Activated CD8-positive, alpha-beta memory T cell treated with anti-CD3 and anti-CD28 coated beads, Interleukin-2, amount 10 ng/mL, durations not matched to agents 7 days and 5 days (primary cell): ENCODE data around the gene IQGAP2. TPM values are rescaled to one million over a fixed set of nuclear protein-coding genes. Genes with fewer than 3 reads are reported as not detected.
A peak's percentile ranks its signal among the peaks of the same experiment; 100 is the strongest.
"Not testable (repeated sequence)": the region's sequence is repeated elsewhere in the genome, so short reads cannot be mapped to it uniquely, and the experiment has no call there.

ENCODE experiments used
- ATAC-seq: fragments of 150-1000 bp; cut with Tn5 transposase; one replicate; pipeline ENCODE4 v1.10.0; 2021; ENCODE audit warnings: moderate library complexity
- CTCF ChIA-PET: fragments of 350-600 bp; sonication (Branson Sonifier 250); formaldehyde crosslinking; loops from one replicate; lab custom pipeline; 2021; ENCODE audit warnings: antibody characterized with exemption; lab: Charles Lee
- DNase-seq: peaks from one replicate; pipeline ENCODE4 v3.0.0-alpha.2; 2020
- H3K27ac Mint-ChIP-seq: one replicate; pipeline ENCODE4 v1.8.0; 2021; ENCODE audit warnings: mild to moderate bottlenecking, mixed read lengths
- H3K27me3 Mint-ChIP-seq: one replicate; pipeline ENCODE4 v1.8.0; 2021; ENCODE audit warnings: mixed read lengths
- H3K36me3 Mint-ChIP-seq: one replicate; pipeline ENCODE4 v1.8.0; 2021; ENCODE audit warnings: mild to moderate bottlenecking, mixed read lengths
- H3K4me1 Mint-ChIP-seq: one replicate; pipeline ENCODE4 v1.8.0; 2021; ENCODE audit warnings: mixed read lengths
- H3K4me3 Mint-ChIP-seq: one replicate; pipeline ENCODE4 v1.8.0; 2021; ENCODE audit warnings: mild to moderate bottlenecking, moderate library complexity, mixed read lengths
- H3K9me3 Mint-ChIP-seq: one replicate; pipeline ENCODE4 v1.8.0; 2022; ENCODE audit warnings: low read depth, mixed read lengths
- total RNA-seq, 2 experiments: library from RNA; stranded (reverse); gene quantifications; one replicate each; pipeline ENCODE4 v1.2.3, GENCODE V29; 2021

Gene IQGAP2, protein sequence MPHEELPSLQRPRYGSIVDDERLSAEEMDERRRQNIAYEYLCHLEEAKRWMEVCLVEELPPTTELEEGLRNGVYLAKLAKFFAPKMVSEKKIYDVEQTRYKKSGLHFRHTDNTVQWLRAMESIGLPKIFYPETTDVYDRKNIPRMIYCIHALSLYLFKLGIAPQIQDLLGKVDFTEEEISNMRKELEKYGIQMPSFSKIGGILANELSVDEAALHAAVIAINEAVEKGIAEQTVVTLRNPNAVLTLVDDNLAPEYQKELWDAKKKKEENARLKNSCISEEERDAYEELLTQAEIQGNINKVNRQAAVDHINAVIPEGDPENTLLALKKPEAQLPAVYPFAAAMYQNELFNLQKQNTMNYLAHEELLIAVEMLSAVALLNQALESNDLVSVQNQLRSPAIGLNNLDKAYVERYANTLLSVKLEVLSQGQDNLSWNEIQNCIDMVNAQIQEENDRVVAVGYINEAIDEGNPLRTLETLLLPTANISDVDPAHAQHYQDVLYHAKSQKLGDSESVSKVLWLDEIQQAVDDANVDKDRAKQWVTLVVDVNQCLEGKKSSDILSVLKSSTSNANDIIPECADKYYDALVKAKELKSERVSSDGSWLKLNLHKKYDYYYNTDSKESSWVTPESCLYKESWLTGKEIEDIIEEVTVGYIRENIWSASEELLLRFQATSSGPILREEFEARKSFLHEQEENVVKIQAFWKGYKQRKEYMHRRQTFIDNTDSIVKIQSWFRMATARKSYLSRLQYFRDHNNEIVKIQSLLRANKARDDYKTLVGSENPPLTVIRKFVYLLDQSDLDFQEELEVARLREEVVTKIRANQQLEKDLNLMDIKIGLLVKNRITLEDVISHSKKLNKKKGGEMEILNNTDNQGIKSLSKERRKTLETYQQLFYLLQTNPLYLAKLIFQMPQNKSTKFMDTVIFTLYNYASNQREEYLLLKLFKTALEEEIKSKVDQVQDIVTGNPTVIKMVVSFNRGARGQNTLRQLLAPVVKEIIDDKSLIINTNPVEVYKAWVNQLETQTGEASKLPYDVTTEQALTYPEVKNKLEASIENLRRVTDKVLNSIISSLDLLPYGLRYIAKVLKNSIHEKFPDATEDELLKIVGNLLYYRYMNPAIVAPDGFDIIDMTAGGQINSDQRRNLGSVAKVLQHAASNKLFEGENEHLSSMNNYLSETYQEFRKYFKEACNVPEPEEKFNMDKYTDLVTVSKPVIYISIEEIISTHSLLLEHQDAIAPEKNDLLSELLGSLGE (N-terminal part only)
- 100 to 1,000 TPM in 1 of 2 experiments, 10 to 100 TPM in 1; 70.2 to 118 TPM for total RNA-seq

DNA sequence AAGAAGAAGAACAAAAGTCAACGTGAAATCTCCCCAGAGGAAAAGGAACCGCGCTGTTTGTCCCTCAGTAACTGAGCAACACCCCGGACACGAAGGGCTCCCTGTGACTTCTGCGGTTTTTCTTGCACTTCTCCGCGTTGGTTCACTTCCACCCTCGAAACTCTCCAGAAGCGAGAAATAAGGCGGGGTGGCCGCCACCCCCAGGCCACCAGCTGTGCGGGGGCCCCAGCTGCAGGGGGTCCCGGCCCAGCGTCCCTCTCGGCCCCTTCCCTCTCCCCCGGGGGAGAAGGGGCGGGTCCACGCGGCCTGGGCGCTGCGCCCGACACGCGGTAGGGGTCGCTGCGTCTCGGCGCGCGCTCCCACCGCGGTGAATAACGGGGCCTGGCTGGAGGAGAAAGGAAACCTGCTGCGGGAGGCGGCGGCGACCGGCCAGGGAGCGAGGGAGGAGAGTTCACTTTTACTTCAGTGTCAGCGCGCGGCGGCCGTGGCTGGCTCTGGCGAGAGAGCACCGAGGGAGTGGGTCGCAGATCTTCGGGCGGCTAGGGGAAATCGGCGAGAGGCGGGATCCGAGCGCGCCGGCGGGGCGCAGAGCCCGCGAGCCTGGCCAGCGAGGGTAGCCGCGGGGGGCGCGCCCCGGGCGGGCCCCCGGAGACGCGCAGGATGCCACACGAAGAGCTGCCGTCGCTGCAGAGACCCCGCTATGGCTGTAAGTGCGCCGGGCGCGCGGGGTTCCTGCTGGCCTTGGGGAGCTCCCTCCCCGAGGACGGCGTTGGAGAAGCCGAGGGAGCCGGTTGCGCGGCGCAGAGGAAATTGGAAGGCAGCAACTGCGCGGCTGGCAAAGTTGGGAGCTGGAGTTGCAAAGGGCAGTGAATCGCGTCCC, at the start of gene IQGAP2:
IQGAP2 (plus strand) TSS at position 400 of the 880 bp plus-strand sequence; CDS start at position 661, 261 bp downstream.
- Mint-ChIP-seq H3K4me1 (peaks cover 58% of the 10 kb centered on the region), H3K4me3 (peak within 1 kb of the TSS; percentile 84), H3K9me3 (peaks cover 2% of the 10 kb centered on the region), H3K27ac (peak within 1 kb of the TSS; percentile 98), H3K36me3 (peaks cover 26% of the 10 kb centered on the region), H3K27me3 (peaks cover 3% of the 10 kb centered on the region)
- ATAC-seq, result peak; percentile 62
- peak; percentile 92 for DNase-seq
- CTCF ChIA-PET, result interaction anchor here (0.7 to 7.2 kb wide), 37 partner anchors 10 to 1066 kb away, joined by 3 to 103 read pairs (median 4); partner anchors contain the start of gene HMGCR

- no peak for ATAC-seq
- Mint-ChIP-seq H3K9me3 (no peaks in the 10 kb centered on the region), H3K36me3 (no peaks in the 10 kb centered on the region), H3K4me3 (no peak overlapping the region), H3K4me1 (no peaks in the 10 kb centered on the region), H3K27ac (no peak overlapping the region), H3K27me3 (peaks cover 3% of the 10 kb centered on the region)
- DNase-seq, result no peak
- CTCF ChIA-PET, result no interaction called here
Measured at GRCh38 chr5:76356887-76357286, 46.2 kb upstream of the IQGAP2 start.

DNA sequence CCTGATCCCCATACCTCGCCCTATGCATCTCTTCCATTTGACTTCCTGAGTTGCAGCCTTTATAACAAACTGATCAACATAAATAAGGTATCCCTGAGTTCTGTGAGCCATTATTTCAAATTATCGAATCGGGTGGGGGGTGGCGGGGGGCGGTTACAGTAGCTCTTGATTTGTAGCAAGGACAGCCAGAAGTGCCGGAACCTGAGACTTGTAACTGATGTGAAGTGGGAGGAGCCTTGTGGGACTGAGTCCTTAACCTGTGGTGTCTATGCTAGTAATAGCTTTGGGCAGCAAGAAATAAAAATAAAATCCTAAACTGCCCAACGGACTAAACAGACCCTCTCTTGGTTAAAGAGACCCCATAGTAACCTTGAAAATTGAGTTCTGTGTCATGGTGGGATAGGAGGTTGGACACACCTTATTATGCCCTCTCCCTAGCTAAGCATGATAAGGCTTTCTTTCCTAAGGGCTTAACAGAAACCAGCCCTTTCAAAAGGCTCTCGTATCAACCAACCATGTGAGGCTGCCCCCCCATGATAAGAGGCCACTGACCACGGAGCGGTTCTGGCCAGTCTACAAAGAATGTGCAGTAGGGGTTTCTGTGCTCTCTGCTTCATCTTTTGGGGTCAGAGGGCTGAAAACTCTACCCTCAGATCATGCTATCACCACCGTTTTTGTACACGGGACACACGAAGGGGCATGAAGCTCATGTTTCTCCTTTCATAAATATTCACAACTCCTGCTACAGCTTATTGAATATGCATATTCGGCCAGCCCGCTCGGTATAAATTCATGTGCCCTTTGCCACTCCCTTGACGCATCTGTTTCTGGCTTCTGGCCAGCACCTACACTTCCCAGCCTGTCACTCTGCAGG, 39.5 kb upstream of the IQGAP2 start:
- no peak overlapping the region for H3K4me3 Mint-ChIP-seq
- peaks cover 2% of the 10 kb centered on the region for H3K27me3 Mint-ChIP-seq
- H3K4me1 Mint-ChIP-seq, result peaks cover 13% of the 10 kb centered on the region
- ATAC-seq (no peak), DNase-seq (no peak)
- no peak overlapping the region for H3K27ac Mint-ChIP-seq
- H3K9me3 Mint-ChIP-seq, result no peaks in the 10 kb centered on the region
- CTCF ChIA-PET, result interaction anchor here (1.0 to 1.3 kb wide), 2 partner anchors 16 to 54 kb away, joined by 3 to 5 read pairs; no protein-coding TSS in a partner anchor
- H3K36me3 Mint-ChIP-seq, result peaks cover 2% of the 10 kb centered on the region

- H3K9me3 Mint-ChIP-seq, result peaks cover 4% of the 10 kb centered on the region
- H3K4me3 Mint-ChIP-seq, result no peak overlapping the region
- CTCF ChIA-PET, result interaction anchor here (1.0 to 1.3 kb wide), 2 partner anchors 15 to 55 kb away, joined by 3 to 5 read pairs; no protein-coding TSS in a partner anchor
- DNase-seq (no peak), ATAC-seq (no peak)
- peaks cover 18% of the 10 kb centered on the region for H3K4me1 Mint-ChIP-seq
- H3K36me3 Mint-ChIP-seq, result peaks cover 6% of the 10 kb centered on the region
- no peak overlapping the region for H3K27ac Mint-ChIP-seq
- peaks cover 2% of the 10 kb centered on the region for H3K27me3 Mint-ChIP-seq
Measured at GRCh38 chr5:76364226-76364589, 38.9 kb upstream of the IQGAP2 start.

GRCh38 chr5:76365561-76365960, 37.5 kb upstream of the IQGAP2 start:
- Mint-ChIP-seq H3K4me3 (no peak overlapping the region), H3K27me3 (peaks cover 2% of the 10 kb centered on the region), H3K27ac (no peak overlapping the region), H3K4me1 (peaks cover 21% of the 10 kb centered on the region), H3K36me3 (peaks cover 6% of the 10 kb centered on the region), H3K9me3 (peaks cover 4% of the 10 kb centered on the region)
- ATAC-seq, result no peak
- CTCF ChIA-PET, result interaction anchor here (1.2 kb wide), 1 partner anchor 27 kb away, joined by 3 read pairs; no protein-coding TSS in a partner anchor
- no peak for DNase-seq

- peaks cover 24% of the 10 kb centered on the region for H3K4me1 Mint-ChIP-seq
- CTCF ChIA-PET, result no interaction called here
Measured at GRCh38 chr5:76366596-76366995, 36.5 kb upstream of the IQGAP2 start.

GRCh38 chr5:76367623-76368371, 35.3 kb upstream of the IQGAP2 start:
- peaks cover 30% of the 10 kb centered on the region for H3K4me1 Mint-ChIP-seq
- no peak overlapping the region for H3K4me3 Mint-ChIP-seq
- no peak for DNase-seq
- ATAC-seq, result peak; percentile 53
- H3K27ac Mint-ChIP-seq, result peak overlapping the region; percentile 36
- peaks cover 2% of the 10 kb centered on the region for H3K27me3 Mint-ChIP-seq
- CTCF ChIA-PET, result interaction anchor here (0.8 kb wide), 1 partner anchor 58 kb away, joined by 4 read pairs; no protein-coding TSS in a partner anchor
- peaks cover 4% of the 10 kb centered on the region for H3K9me3 Mint-ChIP-seq
- peaks cover 8% of the 10 kb centered on the region for H3K36me3 Mint-ChIP-seq

More at GRCh38 chr5:76366596-76366995, 36.5 kb upstream of the IQGAP2 start:
- Mint-ChIP-seq H3K27ac (no peak overlapping the region), H3K36me3 (peaks cover 8% of the 10 kb centered on the region), H3K9me3 (peaks cover 4% of the 10 kb centered on the region), H3K27me3 (peaks cover 2% of the 10 kb centered on the region), H3K4me3 (no peak overlapping the region)
- ATAC-seq (no peak), DNase-seq (no peak)

GRCh38 chr5:76368941-76369340, 34.1 kb upstream of the IQGAP2 start:
- ATAC-seq, result no peak
- peaks cover 8% of the 10 kb centered on the region for H3K36me3 Mint-ChIP-seq
- peaks cover 4% of the 10 kb centered on the region for H3K9me3 Mint-ChIP-seq
- no peak for DNase-seq
- CTCF ChIA-PET, result no interaction called here
- no peak overlapping the region for H3K4me3 Mint-ChIP-seq
- peak overlapping the region; percentile 32 for H3K27ac Mint-ChIP-seq
- H3K4me1 Mint-ChIP-seq, result peaks cover 30% of the 10 kb centered on the region
- peaks cover 2% of the 10 kb centered on the region for H3K27me3 Mint-ChIP-seq

- H3K27ac Mint-ChIP-seq, H3K27me3 Mint-ChIP-seq, DNase-seq, ATAC-seq, H3K4me3 Mint-ChIP-seq, H3K36me3 Mint-ChIP-seq, H3K9me3 Mint-ChIP-seq: not testable (repeated sequence)
- CTCF ChIA-PET, result interaction anchor here (1.1 to 1.4 kb wide), 2 partner anchors 13 to 17 kb away, joined by 3 read pairs; no protein-coding TSS in a partner anchor
- H3K4me1 Mint-ChIP-seq, result peaks cover 30% of the 10 kb centered on the region
Measured at GRCh38 chr5:76369668-76370067, 33.4 kb upstream of the IQGAP2 start.

DNA sequence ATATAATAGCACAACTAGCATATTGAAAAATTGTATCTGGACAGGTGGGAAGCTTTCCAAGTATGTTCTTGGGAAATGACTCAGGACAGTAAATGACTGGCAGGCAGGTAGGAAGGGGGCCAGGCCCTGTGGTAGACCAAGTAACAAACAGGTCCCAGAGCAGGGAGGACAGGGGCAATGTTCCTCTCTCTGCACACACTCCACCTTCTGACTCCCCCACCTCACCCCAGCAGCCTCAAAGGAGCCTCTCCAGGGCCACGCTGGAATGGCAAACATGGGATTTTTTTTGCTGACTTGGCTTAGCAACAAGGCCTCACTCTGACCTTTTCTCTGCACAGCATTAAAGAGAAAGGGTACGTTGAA, 31.1 kb upstream of the IQGAP2 start:
- DNase-seq, result no peak
- no peak for ATAC-seq
- Mint-ChIP-seq H3K9me3 (peaks cover 4% of the 10 kb centered on the region), H3K4me3 (no peak overlapping the region), H3K27ac (no peak overlapping the region), H3K4me1 (peaks cover 27% of the 10 kb centered on the region), H3K36me3 (peaks cover 8% of the 10 kb centered on the region), H3K27me3 (no peaks in the 10 kb centered on the region)
- CTCF ChIA-PET, result interaction anchor here (0.5 kb wide), 1 partner anchor 31 kb away, joined by 3 read pairs; the partner anchor contains the start of gene IQGAP2
